ENCODE measurements around the gene CYP4F11.
A peak's percentile ranks its signal among the peaks of the same experiment; 100 is the strongest.
"Not testable (repeated sequence)": the region's sequence is repeated elsewhere in the genome, so short reads cannot be mapped to it uniquely, and the experiment has no call there.

The CYP4F11 gene

DNA sequence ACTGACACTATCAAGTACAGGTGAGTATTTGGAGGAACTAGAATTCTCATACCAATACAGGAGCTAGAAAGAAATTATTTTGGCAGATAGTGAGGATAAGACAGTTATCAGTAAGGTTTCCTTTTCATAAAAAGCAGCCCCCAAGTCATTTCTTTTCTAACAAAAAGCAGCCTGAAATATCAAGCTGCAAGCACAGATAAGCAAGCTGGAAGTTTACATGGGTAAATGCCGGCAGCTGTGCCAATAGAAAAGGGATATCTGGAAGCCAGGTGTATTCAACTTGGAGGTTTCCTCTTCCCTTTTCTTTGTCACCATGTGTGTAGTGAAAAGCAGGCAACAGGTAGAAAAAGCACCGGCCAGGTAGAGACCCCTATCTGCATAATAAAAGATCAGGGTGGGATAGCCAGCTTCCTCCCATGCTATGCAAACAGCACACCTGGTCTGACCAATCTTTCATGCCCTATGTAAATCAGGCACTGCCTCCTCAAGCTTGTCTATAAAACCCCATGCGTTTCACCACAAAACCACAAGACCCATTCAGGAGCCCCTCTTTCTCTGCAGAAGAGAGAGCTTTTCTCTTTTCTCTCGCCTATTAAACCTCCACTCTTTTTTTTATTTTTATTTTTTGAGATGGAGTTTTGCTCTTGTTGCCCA, 59.4 kb downstream of the CYP4F11 start:
- DNase-seq, result no peak

DNA sequence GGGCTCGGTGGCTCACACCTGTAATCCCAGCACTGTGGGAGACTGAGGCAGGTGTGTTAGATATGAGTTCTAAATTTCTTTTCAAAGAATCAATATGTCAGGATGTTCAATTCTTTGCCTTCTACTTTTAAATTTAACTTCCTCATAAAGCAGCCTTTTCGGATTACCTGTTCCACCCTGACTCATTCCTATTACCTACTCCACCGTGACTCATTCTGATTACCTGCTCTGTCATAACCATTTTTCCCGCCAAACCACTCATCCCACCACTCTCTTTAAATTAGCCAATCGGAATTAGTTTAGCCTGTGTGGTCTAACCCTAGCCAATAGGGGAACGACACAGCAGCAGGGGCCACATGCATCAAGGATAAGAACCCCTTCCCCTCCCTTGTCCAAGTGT, 60.6 kb downstream of the CYP4F11 start:
- DNase-seq, result not testable (repeated sequence)

DNA sequence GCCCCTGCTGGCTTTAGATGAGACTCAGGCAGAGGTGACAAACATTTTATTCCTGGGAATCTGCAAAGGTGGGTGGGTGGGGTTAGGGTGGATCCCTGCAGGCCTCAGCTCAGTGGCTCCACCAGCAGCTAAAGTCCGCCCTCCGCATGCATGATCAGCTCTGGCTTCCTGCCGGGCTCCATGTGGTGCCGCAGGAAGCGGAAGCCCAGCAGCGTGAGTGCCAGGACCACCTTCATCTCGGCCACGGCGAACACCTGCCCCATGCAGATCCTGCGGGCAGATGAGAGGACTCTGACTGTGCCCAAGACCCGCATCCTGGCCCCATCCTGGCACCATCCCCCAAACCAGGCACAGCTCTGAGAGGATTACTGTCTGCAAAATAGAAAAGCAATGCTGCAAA, 62.8 kb downstream of the CYP4F11 start:
- peak in 1 of 5 experiments; percentile 69 for DNase-seq

DNA sequence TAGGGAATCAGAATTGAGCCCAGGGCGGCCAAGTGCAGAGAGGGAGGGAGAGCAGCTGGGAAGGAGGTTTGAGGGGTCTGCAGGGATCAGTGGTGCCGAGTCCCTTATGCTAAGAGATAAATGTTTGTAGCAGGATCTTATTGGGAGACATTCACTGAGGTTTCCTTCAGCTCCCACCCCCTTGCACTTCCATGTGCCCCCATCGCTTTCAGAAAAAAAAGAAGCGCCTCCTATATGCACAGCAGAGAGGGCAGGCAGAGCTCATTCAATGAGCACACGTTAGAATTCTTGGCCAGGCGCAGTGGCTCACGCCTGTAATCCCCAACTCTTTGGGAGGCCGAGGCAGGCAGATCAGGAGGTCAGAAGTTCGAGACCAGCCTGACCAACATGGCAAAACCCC, 64.5 kb downstream of the CYP4F11 start:
- DNase-seq, result no peak

DNA sequence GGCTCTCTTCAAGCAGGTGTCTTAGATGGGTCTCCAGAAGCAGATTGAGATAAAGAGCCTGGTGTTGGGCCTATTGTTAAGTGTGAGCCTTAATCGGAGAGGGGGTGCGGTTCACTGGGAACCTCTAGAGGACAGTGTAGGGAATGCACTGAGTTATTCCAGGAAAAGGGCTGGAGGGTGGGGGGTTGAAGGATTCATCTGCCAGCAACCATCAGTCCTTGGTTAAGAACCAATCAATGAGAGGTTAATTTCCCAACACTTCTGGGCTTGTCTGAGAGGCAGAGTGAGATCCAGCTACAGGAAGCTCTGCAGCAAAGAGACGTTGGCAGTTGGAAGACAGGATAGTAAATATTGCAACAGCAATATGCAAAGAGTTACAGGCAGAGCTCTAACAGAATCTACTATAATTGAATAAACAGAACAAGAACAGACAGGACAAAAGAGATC, 65.2 kb downstream of the CYP4F11 start:
- DNase-seq, result peak in 3 of 5 experiments; percentile 16 to 54 (median 18)

DNA sequence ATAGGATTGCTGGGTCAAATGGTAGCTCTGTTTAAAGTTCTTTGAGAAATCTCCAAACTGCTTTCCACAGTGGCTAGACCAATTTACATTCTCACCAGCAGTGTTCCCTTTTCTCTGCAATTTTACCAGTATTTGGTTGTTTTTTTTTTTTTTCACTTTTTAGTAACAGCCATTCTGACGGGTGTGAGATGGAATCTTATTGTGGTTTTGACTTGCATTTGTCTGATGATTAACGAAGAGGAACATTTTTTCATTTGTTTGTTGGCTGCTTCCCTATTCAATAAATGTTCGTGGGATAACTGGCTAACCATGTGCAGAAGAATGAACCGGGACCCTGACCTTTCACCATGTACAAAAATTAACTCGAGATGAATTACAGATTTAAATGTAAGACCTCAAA, 67.7 kb downstream of the CYP4F11 start:
- no peak for DNase-seq

DNA sequence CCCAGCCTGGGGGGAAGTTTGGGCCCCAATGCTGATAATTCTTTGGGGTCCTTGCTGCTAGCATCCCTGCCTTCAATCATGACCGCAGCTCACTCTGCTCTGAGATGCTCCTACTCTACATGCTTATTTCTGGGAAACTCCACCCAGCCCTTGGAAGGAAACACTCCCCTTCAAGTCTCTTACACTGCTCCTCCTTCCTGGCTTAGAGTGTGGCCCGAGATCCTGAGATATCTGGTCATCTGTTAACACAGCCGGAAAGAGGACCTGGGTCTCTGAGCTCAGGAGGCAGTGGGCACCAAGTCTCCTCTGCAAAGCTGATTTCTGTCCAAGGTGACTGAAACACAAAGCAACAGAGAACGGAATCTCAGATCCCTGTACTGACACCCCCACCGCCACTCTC, 69.5 kb downstream of the CYP4F11 start:
- no peak for DNase-seq

DNA sequence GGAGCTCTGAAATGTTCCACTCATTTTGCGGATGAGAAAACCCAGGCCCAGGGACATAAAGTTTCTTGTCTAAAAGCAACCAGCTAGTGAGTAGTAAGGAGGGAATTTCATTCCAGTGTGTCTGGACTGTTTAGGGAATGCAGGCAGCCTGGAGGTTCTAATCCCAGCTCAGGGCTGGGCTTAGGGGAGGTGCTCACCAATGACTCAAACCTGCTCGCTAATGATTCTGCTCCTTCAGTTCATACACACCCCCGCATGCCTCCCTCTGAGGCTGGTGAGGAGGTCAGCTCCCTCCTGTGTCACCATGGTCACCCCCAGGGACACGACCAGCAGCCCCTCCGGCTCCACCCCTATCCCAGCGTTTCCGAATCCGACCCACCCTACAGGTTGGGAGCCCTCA, 71.1 kb downstream of the CYP4F11 start:
- no peak for DNase-seq

DNA sequence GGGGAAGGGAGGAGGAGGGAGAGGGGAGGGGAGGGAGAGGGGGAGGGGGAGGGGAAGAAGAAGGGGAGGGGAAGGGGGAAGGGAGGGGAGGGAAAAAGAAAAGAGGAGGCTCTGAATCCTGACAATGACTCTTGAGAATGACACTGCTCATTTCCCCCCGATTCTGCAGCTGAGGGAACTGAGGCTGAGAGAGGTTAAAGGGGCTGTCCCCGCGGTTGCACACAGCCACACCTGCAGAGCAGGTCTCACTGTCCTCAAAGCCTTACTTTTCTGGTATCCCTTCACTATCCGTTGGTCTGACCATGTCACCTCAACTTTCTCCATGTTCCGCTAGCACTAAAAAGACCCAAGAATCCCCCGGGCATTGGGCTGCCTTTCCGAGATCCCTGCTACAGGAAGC, 71.9 kb downstream of the CYP4F11 start:
- DNase-seq, result no peak

Data from T-helper 2 cell (primary cell).